GOT3 (cell line): ENCODE measurements around the gene HERC6.
A peak's percentile ranks its signal among the peaks of the same experiment; 100 is the strongest.
"Not testable (repeated sequence)": the region's sequence is repeated elsewhere in the genome, so short reads cannot be mapped to it uniquely, and the experiment has no call there.

ENCODE experiments used
- DNase-seq: peaks from one replicate; lab custom pipeline; 2025; ENCODE audit warnings: mixed read lengths; lab: John Stamatoyannopoulos, UW

HERC6 gene

DNA sequence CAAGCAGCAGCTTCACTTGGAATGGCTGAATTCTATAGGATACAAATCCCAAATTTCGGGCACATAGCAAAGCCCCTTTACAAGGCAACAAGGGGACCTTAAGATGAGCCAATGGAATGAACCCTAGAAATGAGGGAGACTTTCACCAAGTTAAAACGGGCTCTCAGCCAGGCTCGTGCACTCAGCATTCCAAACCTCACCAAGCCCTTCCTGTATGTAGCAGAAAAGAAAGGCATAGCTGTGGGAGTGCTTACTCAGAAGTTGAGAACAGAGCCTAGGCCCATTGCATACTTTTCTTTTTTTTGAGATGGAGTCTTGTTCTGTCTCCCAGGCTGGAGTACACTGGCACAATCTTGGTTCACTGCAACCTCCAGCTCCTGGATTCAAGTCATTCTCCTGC is 67.5 kb downstream of the HERC6 start:
- no peak for DNase-seq

DNA sequence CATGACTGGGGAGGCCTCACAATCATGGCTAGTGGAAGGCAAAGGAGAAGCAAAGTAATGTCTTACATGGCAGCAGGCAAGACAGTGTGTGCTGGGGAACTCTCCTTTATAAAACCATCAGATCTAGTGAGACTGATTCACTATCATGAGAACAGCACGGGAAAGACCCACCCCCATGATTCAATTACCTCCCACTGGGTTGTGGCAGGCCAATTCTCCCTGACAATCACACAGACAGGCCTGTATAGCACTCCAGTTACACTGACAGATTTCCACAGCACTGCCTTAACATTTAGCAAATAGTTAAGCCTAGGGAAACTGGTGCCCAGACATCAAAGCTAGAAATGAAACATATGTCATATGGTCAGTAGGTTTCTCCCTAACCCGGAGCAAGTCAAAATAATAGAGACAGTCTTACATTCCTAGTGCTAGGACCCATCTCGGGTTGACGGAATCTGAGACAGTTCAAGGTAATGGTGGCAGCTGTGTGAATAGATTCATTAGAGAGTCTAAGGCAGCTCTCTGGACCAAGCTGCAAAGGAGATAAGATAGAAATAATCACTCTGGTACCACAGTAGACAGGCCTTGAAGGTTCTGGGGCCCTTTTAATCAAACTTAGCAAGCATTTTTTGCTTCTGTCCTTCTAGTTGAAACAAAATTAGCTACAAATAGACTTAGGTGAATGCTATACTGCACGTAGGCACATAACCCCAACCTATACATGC is 68.9 kb downstream of the HERC6 start:
- DNase-seq = no peak

DNA sequence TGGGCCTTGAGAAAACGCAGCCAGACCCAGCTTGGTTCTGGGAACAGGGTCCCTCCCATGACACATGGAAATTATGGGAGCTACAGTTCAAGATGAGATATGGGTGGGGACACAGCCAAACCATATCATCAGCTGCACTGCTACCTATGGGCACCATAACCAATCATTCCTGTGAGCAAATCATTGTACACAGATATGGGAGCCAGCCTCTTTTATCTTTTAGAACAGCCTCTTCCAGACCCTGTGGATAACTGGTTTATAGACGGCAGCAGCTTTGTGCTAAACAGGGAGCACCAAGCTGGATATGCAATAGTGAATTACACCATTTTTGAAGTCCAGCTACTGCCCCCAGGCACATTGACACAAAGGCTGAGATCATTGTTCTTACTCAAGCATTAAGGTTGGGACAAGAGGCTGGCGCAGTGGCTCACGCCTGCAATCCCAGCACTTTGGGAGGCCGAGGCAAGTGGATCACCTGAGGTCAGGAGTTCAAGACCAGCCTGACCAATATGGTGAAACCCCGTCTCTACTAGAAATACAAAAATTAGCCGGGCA is 69.6 kb downstream of the HERC6 start:
- not testable (repeated sequence) for DNase-seq

DNA sequence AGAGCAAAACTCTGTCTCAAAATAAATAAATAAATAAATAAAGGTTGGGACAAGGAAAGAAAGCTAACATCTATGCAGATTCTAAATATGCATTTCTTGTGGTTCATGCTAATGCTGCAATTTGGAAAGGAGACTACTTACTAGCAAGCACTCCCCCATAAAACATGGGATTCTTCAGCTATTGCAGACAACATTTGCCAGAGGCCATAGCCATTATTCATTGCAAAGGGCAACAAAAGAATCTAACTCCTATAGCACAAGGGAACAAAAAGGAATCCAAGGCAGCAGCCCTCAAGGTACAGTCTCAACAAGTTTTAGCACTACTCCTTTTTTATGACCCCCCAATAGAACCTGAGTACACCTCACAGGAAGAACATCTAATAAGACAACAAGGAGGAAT is 70.2 kb downstream of the HERC6 start:
- DNase-seq = no peak

DNA sequence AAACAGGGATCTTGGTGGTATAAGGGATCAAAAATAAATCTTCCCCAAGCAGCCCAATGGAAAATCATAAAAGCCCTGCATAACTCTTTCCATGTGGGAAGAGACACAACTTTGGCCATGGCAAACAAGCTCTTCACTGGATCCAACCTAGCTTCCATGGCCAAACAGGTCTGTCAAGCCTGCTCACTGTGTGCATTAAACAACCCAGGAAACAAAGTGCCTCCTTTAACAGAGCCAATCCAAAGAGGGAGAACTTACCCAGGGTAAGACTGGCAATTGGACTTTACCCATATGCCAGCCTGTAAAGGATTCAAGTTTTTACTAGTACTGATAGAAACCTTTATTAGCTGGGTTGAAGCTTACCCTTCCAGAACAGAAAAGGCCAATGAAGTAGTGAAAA is 70.6 kb downstream of the HERC6 start:
- DNase-seq = no peak

DNA sequence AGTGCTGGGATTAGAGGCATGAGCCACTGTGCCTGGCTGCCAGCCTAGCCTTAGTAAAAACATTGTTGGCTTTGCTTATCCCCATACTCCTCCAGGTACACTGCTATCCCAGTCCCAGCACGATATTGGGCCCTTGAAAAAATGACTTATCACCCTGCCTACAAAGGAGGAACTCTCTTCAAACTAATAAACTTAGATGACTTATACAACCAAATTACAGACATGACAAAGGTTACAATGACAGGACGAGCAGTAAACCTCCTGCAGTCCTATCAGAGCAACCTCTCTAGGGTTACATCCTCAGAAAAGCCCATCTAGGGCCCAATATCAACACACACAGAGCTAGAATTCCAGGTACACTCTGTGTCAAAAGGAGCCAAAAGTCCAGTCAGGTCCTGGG is 72.6 kb downstream of the HERC6 start:
- DNase-seq = no peak

DNA sequence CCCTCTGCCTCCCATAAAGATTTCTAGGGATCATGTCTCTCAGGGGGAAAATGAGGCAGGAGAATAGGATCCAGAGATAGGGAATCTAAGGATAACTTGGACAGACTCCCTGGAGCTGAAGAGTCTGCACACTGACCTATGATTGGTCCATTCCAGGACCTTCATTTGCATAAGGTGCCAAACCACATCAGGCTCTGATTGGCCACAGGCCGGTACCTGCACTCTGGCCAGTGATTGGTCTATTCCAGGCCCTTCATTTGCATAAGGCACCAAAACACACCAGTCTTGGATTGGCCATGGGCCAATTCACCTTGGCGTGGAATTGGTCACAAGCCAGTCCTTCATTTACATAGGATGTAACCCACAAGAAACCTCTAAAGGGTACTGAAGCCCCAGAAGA is 74.3 kb downstream of the HERC6 start:
- no peak for DNase-seq

DNA sequence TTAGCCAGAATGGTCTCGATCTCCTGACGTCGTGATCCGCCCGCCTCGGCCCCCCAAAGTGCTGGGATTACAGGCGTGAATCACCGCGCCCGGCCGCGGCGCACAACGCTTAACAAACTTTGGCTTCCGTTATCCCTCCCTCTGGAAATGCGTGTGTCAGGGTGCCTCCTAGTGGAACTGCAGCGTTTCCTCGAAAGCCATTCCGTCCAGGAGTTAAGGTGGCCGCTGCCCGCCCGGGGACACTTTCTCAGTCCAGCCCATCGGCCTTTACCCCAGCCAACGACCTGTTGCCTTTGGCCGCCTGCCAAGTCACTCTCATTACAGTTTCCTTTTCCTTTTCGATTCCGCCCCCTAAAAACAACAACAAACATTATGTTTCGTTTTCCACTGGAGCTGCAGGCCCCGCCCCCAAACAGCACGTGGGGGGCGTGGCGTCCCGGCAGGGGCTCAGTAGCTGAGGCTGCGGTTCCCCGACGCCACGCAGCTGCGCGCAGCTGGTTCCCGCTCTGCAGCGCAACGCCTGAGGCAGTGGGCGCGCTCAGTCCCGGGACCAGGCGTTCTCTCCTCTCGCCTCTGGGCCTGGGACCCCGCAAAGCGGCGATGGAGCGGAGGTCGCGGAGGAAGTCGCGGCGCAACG is 78.1 kb downstream of the HERC6 start, which contains the start of gene HERC5:
HERC5 (plus strand) TSS at position 450 of the 637 bp plus-strand sequence; CDS start at position 601, 151 bp downstream.
- peak; percentile 70 for DNase-seq

DNA sequence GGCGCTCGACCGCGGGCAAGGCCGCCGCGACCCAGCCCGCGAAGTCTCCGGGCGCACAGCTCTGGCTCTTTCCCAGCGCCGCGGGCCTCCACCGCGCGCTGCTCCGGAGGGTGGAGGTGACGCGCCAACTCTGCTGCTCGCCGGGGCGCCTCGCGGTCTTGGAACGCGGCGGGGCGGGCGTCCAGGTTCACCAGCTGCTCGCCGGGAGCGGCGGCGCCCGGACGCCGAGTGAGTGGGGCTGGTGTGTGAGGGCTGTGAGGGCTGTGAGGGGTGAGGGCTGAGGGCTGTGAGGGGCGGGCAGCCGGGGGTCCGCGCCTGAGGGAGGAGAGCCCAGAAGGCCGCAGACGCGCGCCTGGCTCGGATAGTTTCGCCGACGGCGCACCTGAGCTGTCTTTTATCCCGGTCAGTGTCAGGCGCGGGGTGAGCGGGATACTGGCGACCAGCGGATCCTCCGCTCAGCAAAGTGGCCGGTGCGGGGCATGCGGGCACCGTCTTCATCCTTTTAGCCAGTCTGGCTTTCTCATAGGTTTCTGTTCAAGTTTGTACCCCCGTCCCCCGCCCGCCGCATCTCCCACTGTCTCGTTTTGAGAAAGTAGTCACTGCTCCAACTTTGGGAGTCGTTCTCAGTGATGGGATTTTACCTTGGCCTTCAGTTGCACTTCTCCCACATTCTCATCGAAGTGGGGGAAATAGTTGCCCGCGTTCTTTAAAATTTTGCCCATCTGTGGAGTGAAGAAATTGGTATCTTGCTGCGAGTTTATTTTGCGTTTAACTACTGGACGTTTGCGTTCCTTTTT is 78.9 kb downstream of the HERC6 start:
- peak; percentile 46 for DNase-seq

DNA sequence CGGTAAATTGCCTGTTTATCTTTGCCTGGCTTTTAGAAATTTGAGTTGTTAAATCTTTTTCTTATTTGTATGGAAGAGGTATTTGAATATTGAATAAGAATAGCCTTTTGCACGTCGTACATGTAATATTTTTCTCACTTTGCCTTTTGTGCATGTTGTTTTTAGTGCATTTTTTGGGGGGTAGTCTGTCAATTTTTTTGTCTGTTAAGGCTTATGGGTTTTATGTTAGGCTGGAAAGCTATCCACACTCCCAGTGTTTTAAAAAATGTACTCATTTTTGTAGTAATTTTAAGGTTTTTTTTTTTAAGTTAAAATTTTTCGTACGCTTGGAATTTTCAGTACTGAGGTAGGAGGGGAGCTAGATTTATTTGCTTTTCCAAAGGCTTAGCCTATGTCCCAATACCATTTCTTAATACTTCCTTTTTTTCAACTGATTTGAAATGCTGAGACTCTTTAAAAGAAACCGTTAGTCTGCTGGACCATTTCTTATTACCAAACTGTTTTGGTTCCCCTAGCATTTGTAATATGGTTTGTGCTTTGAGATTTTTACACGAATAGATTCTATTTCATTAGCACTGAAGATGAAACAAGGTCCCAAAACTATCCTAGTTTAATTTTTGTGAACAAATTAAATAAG is 79.6 kb downstream of the HERC6 start:
- DNase-seq = no peak

DNA sequence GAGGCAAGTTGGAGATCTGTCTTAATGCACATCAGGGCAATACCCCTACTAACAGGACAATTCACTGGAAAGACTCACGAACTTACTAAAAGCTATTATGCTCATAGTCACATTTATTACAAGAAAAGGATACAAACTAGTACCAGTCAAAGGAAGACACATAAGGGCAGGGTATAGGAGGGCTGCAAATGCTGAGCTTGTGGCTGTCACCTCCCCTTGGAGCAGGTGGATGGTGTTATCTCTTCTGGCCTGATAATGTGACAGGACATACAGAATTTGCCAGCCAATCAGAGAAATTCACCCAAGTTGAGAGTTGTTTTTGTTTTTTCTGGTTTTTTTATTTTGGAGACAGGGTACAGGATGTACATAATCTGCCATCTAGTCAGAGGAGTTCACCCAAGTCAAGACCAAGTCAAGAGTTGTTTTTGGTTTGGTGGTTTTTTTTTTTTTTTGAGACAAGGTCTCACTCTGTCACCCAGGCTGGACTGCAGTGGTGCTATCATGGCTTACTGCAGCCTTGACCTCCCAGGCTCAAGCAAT is 87.1 kb downstream of the HERC6 start:
- DNase-seq = no peak

DNA sequence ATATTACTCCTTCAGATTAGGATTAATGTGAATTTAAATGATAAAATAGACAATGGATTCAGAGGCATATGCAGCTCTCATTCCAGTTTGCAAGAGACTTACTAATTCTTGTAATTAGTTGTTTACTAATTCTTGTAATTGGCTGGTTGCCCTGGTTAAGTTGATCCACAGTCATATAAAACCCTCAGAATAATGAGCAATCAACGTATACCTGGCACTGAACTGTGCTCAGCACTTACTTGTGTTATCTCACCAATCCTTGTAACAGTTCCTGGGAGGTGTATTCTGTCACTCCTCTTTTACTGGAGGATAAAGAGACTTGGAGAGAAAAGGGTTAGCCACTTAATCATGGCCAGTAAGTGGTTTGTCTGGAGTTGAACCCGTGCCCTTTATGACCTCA is 88.7 kb downstream of the HERC6 start:
- no peak for DNase-seq

DNA sequence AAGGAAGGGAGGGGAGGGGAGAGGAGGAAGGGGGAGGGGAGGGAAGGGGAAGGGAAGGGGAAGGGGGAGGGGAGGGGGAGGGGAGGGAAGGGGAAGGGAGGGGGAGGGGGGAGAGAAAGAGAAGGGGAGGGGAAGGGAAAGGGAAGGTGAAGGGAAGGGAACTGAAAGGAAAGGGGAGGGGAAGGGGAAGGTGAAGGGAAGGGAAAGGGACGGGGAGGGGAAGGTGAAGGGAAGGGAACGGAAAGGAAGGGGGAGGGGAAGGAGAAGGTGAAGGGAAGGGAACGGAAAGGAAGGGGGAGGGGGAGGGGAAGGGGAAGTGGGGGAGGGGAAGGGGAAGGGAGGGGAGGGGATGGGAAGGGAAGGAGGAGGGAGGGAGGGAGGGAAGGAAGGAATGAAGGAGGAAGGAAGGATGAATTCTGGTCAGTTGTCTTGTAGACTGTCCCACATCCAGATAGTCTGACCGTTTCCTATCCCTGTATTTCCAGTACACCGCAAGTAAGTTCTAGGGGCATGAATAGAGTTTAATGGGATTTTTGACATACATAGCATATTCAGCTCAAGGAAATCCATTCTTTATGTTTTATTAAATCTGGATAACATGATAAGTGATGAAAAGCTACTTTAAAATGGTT is 98.7 kb downstream of the HERC6 start:
- no peak for DNase-seq

DNA sequence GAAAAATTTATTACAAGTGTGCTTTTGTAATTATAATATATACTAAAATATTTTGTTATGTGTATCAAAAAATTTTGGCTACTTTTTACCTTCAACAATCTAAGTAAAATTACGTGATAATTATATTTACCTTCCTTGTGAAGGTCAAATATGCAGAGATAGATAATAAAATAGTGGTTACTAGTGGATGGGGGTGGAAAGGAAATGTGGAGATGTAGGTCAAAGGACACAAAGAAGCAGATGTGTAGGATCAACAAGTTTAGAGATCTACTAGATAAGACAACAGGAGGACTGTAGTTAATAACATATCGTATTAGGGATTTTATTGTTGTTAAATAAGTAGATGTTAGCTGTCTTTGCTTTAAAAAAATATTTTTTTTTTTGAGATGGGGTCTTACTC is 99.6 kb downstream of the HERC6 start:
- DNase-seq = no peak

DNA sequence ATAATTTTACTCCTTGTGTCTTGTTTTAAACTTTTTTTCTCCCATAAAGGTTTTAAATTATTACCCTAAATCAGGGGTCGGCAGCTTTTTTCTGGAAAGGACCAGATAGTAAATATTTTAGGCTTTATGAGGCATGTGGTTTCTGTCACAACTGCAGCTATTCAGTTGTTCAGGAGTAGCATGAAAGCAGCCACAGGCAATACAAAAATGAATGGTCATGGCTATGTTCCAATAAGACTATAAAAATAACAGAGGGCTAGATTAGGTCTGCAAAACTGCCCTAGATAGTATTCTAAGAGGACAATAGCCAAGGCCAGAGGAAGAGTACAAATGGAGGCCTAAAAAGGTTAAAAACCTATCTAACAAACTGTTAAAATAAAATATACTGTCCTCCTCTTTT is 102.9 kb downstream of the HERC6 start:
- no peak for DNase-seq

DNA sequence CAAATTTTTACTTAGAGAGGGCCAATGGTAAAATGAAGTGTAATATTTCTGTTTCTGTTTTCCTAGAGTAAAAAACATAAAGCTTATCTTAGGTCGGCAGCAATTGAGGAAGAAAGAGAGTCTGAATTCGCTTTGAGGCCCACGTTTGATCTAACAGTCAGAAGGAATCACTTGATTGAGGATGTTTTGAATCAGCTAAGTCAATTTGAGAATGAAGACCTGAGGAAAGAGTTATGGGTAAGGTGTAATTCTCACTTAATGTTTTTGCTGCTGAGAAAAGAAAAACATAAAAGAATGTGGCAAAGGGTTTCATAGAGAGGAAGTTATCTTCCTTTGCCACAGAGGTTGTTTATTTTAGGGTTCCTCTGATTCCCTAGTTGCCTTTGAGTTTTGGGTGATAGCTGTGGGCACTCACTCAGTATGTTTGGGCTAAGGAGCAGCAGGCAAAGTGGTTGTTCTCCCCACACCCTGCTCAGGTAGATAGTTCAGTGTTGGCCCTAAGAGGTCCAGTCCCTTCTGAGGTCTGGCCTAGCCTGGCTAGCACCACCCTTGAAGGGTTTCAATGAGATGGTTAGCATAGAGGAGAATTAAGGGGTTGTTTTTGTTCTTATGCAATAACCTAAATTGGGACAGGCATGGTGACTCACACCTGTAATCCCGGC is 110.6 kb downstream of the HERC6 start:
- no peak for DNase-seq
